HepG2 (cell line): ENCODE data around the gene CHCHD3. TPM values are rescaled to one million over a fixed set of nuclear protein-coding genes. Genes with fewer than 3 reads are reported as not detected.

Experiments
- ATAC-seq: fragments of 200-7000 bp; cut with Tn5 transposase; 3 replicates; pipeline ENCODE4 v1.9.1; 2020; ENCODE audit warnings: mild to moderate bottlenecking, moderate library complexity
- BruUV-seq: library from RNA; stranded (reverse); fragments of 400-500 nt; replicated peaks from 2 replicates; lab custom pipeline; 2021; lab: Mats Ljungman, UMichigan
- CTCF ChIA-PET: fragments of 300-600 bp; formaldehyde crosslinking; extraction: SDS; loops from one replicate; lab custom pipeline; 2021; ENCODE audit warnings: low total read pairs, inconsistent platforms, low intra/inter-chr PET ratio; lab: Yijun Ruan, JAX
- POLR2A ChIA-PET: fragments of 350-600 bp; sonication (Branson Sonifier 250); formaldehyde crosslinking; loops from one replicate; lab custom pipeline; 2020; ENCODE audit warnings: antibody characterized with exemption, inconsistent platforms; lab: Yijun Ruan, JAX
- DNase-seq: peaks from one replicate; pipeline ENCODE4 v3.0.0-alpha.2; 2015; ENCODE audit warnings: low spot score
- FAIRE-seq: peaks from 3 replicates; lab custom pipeline; 2011; peaks lifted over from hg19 to GRCh38; lab: Jason Lieb, UNC
- H2AFZ ChIP-seq: one replicate; pipeline ENCODE4 v1.6.1; 2011; ENCODE audit warnings: low read length, inconsistent platforms
- H3K27ac ChIP-seq: fragments of 300-600 bp; 3 replicates; pipeline ENCODE4 v1.8.0; 2011; ENCODE audit warnings: mixed run types, mild to moderate bottlenecking, mixed read lengths, low read length, inconsistent platforms; ENCODE audit not compliant: insufficient read depth; ENCODE audit errors: extremely low read length
- H3K27me3 ChIP-seq, 2 experiments: fragments of 200-600 bp in 1 of 2; 2 replicates in 1 of 2; 3 replicates in 1 of 2; pipeline versions ENCODE4 v1.6.0 to v1.8.0; 2011; ENCODE audit warnings: low read length in 2 of 2, mild to moderate bottlenecking in 2 of 2, moderate library complexity in 2 of 2, inconsistent platforms in 1 of 2; ENCODE audit not compliant: insufficient read depth in 2 of 2, control insufficient read depth in 1 of 2
- H3K36me3 ChIP-seq, 2 experiments: fragments of 200-600 bp in 1 of 2; replicated peaks in 1 of 2; 2 replicates in 1 of 2; 3 replicates in 1 of 2; pipeline versions ENCODE4 v1.5.1 to v1.8.0; 2011; ENCODE audit warnings: low read length in 2 of 2, inconsistent platforms in 1 of 2; ENCODE audit not compliant: insufficient read depth in 2 of 2, control insufficient read depth in 1 of 2
- H3K4me1 ChIP-seq: 2 replicates; pipeline ENCODE4 v1.5.1; 2012; ENCODE audit warnings: low read length, inconsistent platforms; ENCODE audit not compliant: insufficient read depth
- H3K4me2 ChIP-seq: 2 replicates; pipeline ENCODE4 v1.6.0; 2011; ENCODE audit warnings: low read depth, low read length, inconsistent platforms
- H3K4me3 ChIP-seq, 3 experiments: fragments of 200-600 bp in 1 of 3; sonication (generic), shearing (Covaris generic) in 1 of 3; replicated peaks in 1 of 3; 2 replicates each; pipeline ENCODE4 v1.5.1; 2011 to 2016; ENCODE audit warnings: low read length in 3 of 3, inconsistent platforms in 2 of 3, low read depth in 2 of 3, mild to moderate bottlenecking in 2 of 3, control low read depth in 1 of 3, mixed read lengths in 1 of 3; ENCODE audit not compliant: insufficient read depth in 1 of 3
- H3K79me2 ChIP-seq: one replicate; pipeline ENCODE4 v1.6.1; 2011; ENCODE audit warnings: low read length, inconsistent platforms; ENCODE audit not compliant: insufficient read depth
- H3K9ac ChIP-seq: 2 replicates; pipeline ENCODE4 v1.6.0; 2011; ENCODE audit warnings: mild to moderate bottlenecking, low read depth, low read length, inconsistent platforms; ENCODE audit not compliant: insufficient read depth
- H3K9me3 ChIP-seq: 2 replicates; pipeline ENCODE4 v1.5.1; 2012; ENCODE audit warnings: mild to moderate bottlenecking, low read length
- H4K20me1 ChIP-seq: 2 replicates; pipeline ENCODE4 v1.6.0; 2011; ENCODE audit warnings: inconsistent platforms, mild to moderate bottlenecking, low read length, moderate library complexity; ENCODE audit not compliant: insufficient read depth
- CCAR2 ChIP-seq: fragments of 200-400 bp; formaldehyde crosslinking; optimal IDR thresholded peaks from 2 replicates; pipeline ENCODE3; 2018; ENCODE audit warnings: low read depth, mild to moderate bottlenecking, low read length, moderate library complexity
- GLMP ChIP-seq: sonication (generic); formaldehyde crosslinking; IDR thresholded peaks from 2 replicates; pipeline ENCODE4 v1.9.0; 2021; ENCODE audit warnings: missing genetic modification reagents, mild to moderate bottlenecking, borderline replicate concordance
- KAT2B ChIP-seq: fragments of 150-350 bp; IDR thresholded peaks from 2 replicates; pipeline ENCODE4 v1.6.1; 2014; ENCODE audit warnings: low read depth, low read length, borderline replicate concordance
- KDM5B ChIP-seq: sonication (generic); formaldehyde crosslinking; IDR thresholded peaks from 2 replicates; pipeline ENCODE4 v1.4.0; 2020; ENCODE audit warnings: missing genetic modification reagents, mild to moderate bottlenecking, borderline replicate concordance
- KLF9 ChIP-seq: IDR thresholded peaks from 2 replicates; pipeline ENCODE4 v1.6.1; 2016; ENCODE audit warnings: low read depth
- MED1 ChIP-seq: sonication (generic); formaldehyde crosslinking; IDR thresholded peaks from 2 replicates; pipeline ENCODE4 v1.4.0; 2020; ENCODE audit warnings: missing genetic modification reagents
- ZBTB14 ChIP-seq: sonication (generic); formaldehyde crosslinking; IDR thresholded peaks from 2 replicates; pipeline ENCODE4 v1.4.0; 2020; ENCODE audit warnings: missing genetic modification reagents
- ZNF296 ChIP-seq: sonication (generic); formaldehyde crosslinking; conservative IDR thresholded peaks from 2 replicates; pipeline ENCODE4 v1.5.0; 2020; ENCODE audit warnings: mild to moderate bottlenecking, missing genetic modification reagents
- ZNF362 ChIP-seq: sonication (generic); formaldehyde crosslinking; IDR thresholded peaks from 2 replicates; pipeline ENCODE4 v1.4.0; 2020; ENCODE audit warnings: missing genetic modification reagents, mild to moderate bottlenecking, borderline replicate concordance
- ZNF619 ChIP-seq: sonication (generic); formaldehyde crosslinking; IDR thresholded peaks from 2 replicates; pipeline ENCODE4 v1.4.0; 2020; ENCODE audit warnings: mild to moderate bottlenecking, missing genetic modification reagents
- ZNF792 ChIP-seq: IDR thresholded peaks from 2 replicates; pipeline ENCODE4 v1.6.1; 2016
- WGBS: methylation state at CpG from one replicate; pipeline ENCODE4 v1.1.6; 2017; ENCODE audit warnings: low lambda C conversion rate; 5-methylcytosine and 5-hydroxymethylcytosine counted together
- in situ Hi-C: cut with HindIII; loops from 2 replicates; pipeline ENCODE4 v1.10.0; 2017; ENCODE audit warnings: low pct_unique_long_range_greater_than_20kb; ENCODE audit not compliant: extremely low pct_ligation_motif_present
- intact Hi-C: fragments of 100-400 bp; cut with micrococcal nuclease; formaldehyde crosslinking; loops from one replicate; pipeline ENCODE4 v1.10.0; 2022; ENCODE audit not compliant: unreplicated experiment
- polyA plus RNA-seq, 8 experiments: library from polyadenylated mRNA; depleted of rRNA in 3 of 8; stranded (reverse) in 7 of 8; unstranded in 1 of 8; fragments of >200 nt; fragmentation: Illumina TruSeq in 4 of 8; extraction: Trizol in 4 of 8; gene quantifications; 2 replicates each; pipeline versions ENCODE4 v1.2.1 to v1.2.3, GENCODE V29; 2011 to 2016; ENCODE audit warnings: low read depth in 4 of 8, missing spikeins in 1 of 8, mixed read lengths in 1 of 8; ENCODE audit not compliant: insufficient read depth in 1 of 8
- total RNA-seq, 5 experiments: library from RNA; depleted of rRNA; stranded (reverse); fragments of >200 nt; fragmentation: Illumina TruSeq; extraction: Trizol; gene quantifications; 2 replicates each; pipeline ENCODE4 v1.2.3, GENCODE V29; 2016; ENCODE audit warnings: low read depth in 1 of 5

Gene CHCHD3
- total and polyA plus RNA-seq, 2 of the 13 experiments (the other 11 are each of a cell fraction or from before 2014, with no cell fraction given): 32.7 to 86.8 TPM

GRCh38 chr7:132757783-132758182 is 324.1 kb downstream of the CHCHD3 start:
- ATAC-seq: no peak
- FAIRE-seq: no peak
- Histone ChIP-seq H3K27me3 (peaks cover 0 to 21% of the 10 kb centered on the region in 2 experiments; a peak in 2 of 5 replicates), H3K4me3 (no peak overlapping the region), H3K27ac (no peak overlapping the region), H3K36me3 (no peaks in the 10 kb centered on the region), H4K20me1 (no peaks in the 10 kb centered on the region), H2AFZ (no peak overlapping the region), H3K4me2 (no peak overlapping the region), H3K4me1 (no peaks in the 10 kb centered on the region), H3K79me2 (no peaks in the 10 kb centered on the region), H3K9me3 (no peaks in the 10 kb centered on the region), H3K9ac (no peak overlapping the region)
- DNase-seq: no peak
- 28% methylated on average over 2 of the region's 3 CpGs for WGBS
- TF ChIP-seq KAT2B (no peak), GLMP (CRISPR knock-in tag) (no peak)
- POLR2A ChIA-PET: no interaction called here
- intact Hi-C loops: no loop called here
- in situ Hi-C loops: no loop called here
- BruUV-seq: no TSS peak
- CTCF ChIA-PET: no interaction called here

GRCh38 chr7:132756484-132756990 is 325.4 kb downstream of the CHCHD3 start:
- ChIA-PET POLR2A (no interaction called here), CTCF (no interaction called here)
- no peaks in the 10 kb centered on the region for H4K20me1 ChIP-seq
- no peaks in the 10 kb centered on the region for H3K9me3 ChIP-seq
- no peak overlapping the region for H3K4me3 ChIP-seq
- intact Hi-C loops (no loop called here), in situ Hi-C loops (no loop called here)
- H3K27me3 ChIP-seq: peaks cover 0 to 24% of the 10 kb centered on the region in 2 experiments; a peak in 2 of 5 replicates
- no peaks in the 10 kb centered on the region for H3K36me3 ChIP-seq
- no TSS peak for BruUV-seq
- TF ChIP-seq MED1 (CRISPR knock-in tag) (no peak), ZNF619 (CRISPR knock-in tag) (no peak), ZBTB14 (no peak), ZNF792 (CRISPR knock-in tag) (no peak), KDM5B (CRISPR knock-in tag) (no peak), ZNF362 (no peak), ZNF296 (CRISPR knock-in tag) (no peak), KLF9 (CRISPR knock-in tag) (no peak), CCAR2 (no peak)
- no peak overlapping the region for H2AFZ ChIP-seq
- 2% methylated on average over 5 of the region's 5 CpGs for WGBS
- no peak overlapping the region for H3K4me2 ChIP-seq
- no peak overlapping the region for H3K27ac ChIP-seq
- ATAC-seq: no peak
- no peaks in the 10 kb centered on the region for H3K79me2 ChIP-seq
- FAIRE-seq: no peak
- no peaks in the 10 kb centered on the region for H3K4me1 ChIP-seq
- no peak for DNase-seq
- no peak overlapping the region for H3K9ac ChIP-seq
